Liver (tissue), 9 donors: Measurements from ENCODE around the gene MEGF11. TPM values are rescaled to one million over a fixed set of nuclear protein-coding genes. Genes with fewer than 3 reads are reported as not detected.

Experiments used
- DNase-seq: peaks from one replicate; pipeline ENCODE4 v3.0.0-alpha.2; 2017; ENCODE audit warnings: low spot score
- H3K27ac ChIP-seq, 2 donors: one replicate each; pipeline ENCODE4 v1.7.0; 2013; ENCODE audit warnings: inconsistent platforms in 2 of 2, low read length in 2 of 2, control low read depth in 1 of 2, low read depth in 1 of 2, mild to moderate bottlenecking in 1 of 2
- H3K27me3 ChIP-seq, 4 donors: one replicate each; pipeline versions ENCODE4 v1.6.1 to v1.7.0; 2013; ENCODE audit warnings: low read length in 3 of 4, inconsistent platforms in 1 of 4, mild to moderate bottlenecking in 1 of 4, moderate library complexity in 1 of 4; ENCODE audit not compliant: control insufficient read depth in 4 of 4, insufficient read depth in 4 of 4
- H3K36me3 ChIP-seq, 4 donors: one replicate each; pipeline versions ENCODE4 v1.6.1 to v1.7.0; 2013; ENCODE audit warnings: low read length in 3 of 4, mild to moderate bottlenecking in 3 of 4, low read depth in 1 of 4, moderate library complexity in 1 of 4; ENCODE audit not compliant: control insufficient read depth in 4 of 4, insufficient read depth in 3 of 4
- H3K4me1 ChIP-seq, 4 donors: one replicate each; pipeline versions ENCODE4 v1.6.1 to v1.7.0; 2013; ENCODE audit warnings: low read length in 3 of 4, mild to moderate bottlenecking in 3 of 4, moderate library complexity in 1 of 4; ENCODE audit not compliant: control insufficient read depth in 4 of 4, insufficient read depth in 4 of 4
- H3K4me3 ChIP-seq, 3 donors: one replicate each; pipeline versions ENCODE4 v1.6.1 to v1.7.0; 2013; ENCODE audit warnings: low read length in 3 of 3, control low read depth in 1 of 3, low read depth in 1 of 3, mild to moderate bottlenecking in 1 of 3
- H3K9ac ChIP-seq, 2 donors: one replicate each; pipeline ENCODE4 v1.7.0; 2013; ENCODE audit warnings: low read length in 2 of 2, mild to moderate bottlenecking in 2 of 2, moderate library complexity in 2 of 2, control low read depth in 1 of 2, low read depth in 1 of 2
- H3K9me3 ChIP-seq, 4 donors: one replicate each; pipeline versions ENCODE4 v1.6.1 to v1.7.0; 2013; ENCODE audit warnings: low read length in 3 of 4; ENCODE audit not compliant: control insufficient read depth in 4 of 4
- ATF3 ChIP-seq: IDR thresholded peaks from 2 replicates; pipeline ENCODE4 v1.6.1; 2016; ENCODE audit warnings: antibody characterized with exemption
- CTCF ChIP-seq: fragments of 150-350 bp; IDR thresholded peaks from 2 replicates; pipeline ENCODE4 v1.5.1; 2017; ENCODE audit warnings: improper control_type of control experiment, low read depth, low read length; ENCODE audit not compliant: missing input control
- EGR1 ChIP-seq, 2 donors: IDR thresholded peaks; 2 replicates each; pipeline ENCODE4 v1.6.1; 2016 to 2018; ENCODE audit warnings: antibody characterized with exemption in 2 of 2, low read depth in 2 of 2
- FOXA1 ChIP-seq: IDR thresholded peaks from 2 replicates; pipeline ENCODE4 v1.6.1; 2016; ENCODE audit warnings: antibody characterized with exemption
- FOXA2 ChIP-seq: IDR thresholded peaks from 2 replicates; pipeline ENCODE4 v1.6.1; 2016; ENCODE audit warnings: antibody characterized with exemption
- GABPA ChIP-seq, 2 donors: IDR thresholded peaks in 1 of 2; conservative IDR thresholded peaks in 1 of 2; 2 replicates each; pipeline ENCODE4 v1.6.1; 2016; ENCODE audit warnings: antibody characterized with exemption in 2 of 2, mild to moderate bottlenecking in 1 of 2, moderate library complexity in 1 of 2
- HNF4A ChIP-seq, 2 donors: conservative IDR thresholded peaks; 2 replicates each; pipeline ENCODE4 v1.6.1; 2016; ENCODE audit warnings: antibody characterized with exemption in 2 of 2, mild to moderate bottlenecking in 2 of 2
- HNF4G ChIP-seq: IDR thresholded peaks from 2 replicates; pipeline ENCODE4 v1.6.1; 2016; ENCODE audit warnings: antibody characterized with exemption
- JUND ChIP-seq, 2 donors: IDR thresholded peaks; 2 replicates each; pipeline ENCODE4 v1.6.1; 2016; ENCODE audit warnings: antibody characterized with exemption in 2 of 2
- MAX ChIP-seq: IDR thresholded peaks from 2 replicates; pipeline ENCODE4 v1.6.1; 2016; ENCODE audit warnings: antibody characterized with exemption
- NR2F2 ChIP-seq: IDR thresholded peaks from 2 replicates; pipeline ENCODE4 v1.6.1; 2016; ENCODE audit warnings: antibody characterized with exemption
- RAD21 ChIP-seq, 2 donors: IDR thresholded peaks; 2 replicates each; pipeline ENCODE4 v1.6.1; 2016; ENCODE audit warnings: antibody characterized with exemption in 2 of 2, mild to moderate bottlenecking in 2 of 2
- REST ChIP-seq: IDR thresholded peaks from 2 replicates; pipeline ENCODE4 v1.6.1; 2016; ENCODE audit warnings: antibody characterized with exemption, mild to moderate bottlenecking
- RXRA ChIP-seq, 2 donors: IDR thresholded peaks; 2 replicates each; pipeline ENCODE4 v1.6.1; 2017 to 2018; ENCODE audit warnings: antibody characterized with exemption in 2 of 2, mild to moderate bottlenecking in 1 of 2
- SP1 ChIP-seq: IDR thresholded peaks from 2 replicates; pipeline ENCODE4 v1.6.1; 2018; ENCODE audit warnings: antibody characterized with exemption, mild to moderate bottlenecking
- TAF1 ChIP-seq: conservative IDR thresholded peaks from 2 replicates; pipeline ENCODE4 v1.6.1; 2016; ENCODE audit warnings: antibody characterized with exemption, mild to moderate bottlenecking
- YY1 ChIP-seq: IDR thresholded peaks from 2 replicates; pipeline ENCODE4 v1.6.1; 2016; ENCODE audit warnings: antibody characterized with exemption, mild to moderate bottlenecking
- ZBTB33 ChIP-seq: IDR thresholded peaks from 2 replicates; pipeline ENCODE4 v1.6.1; 2016; ENCODE audit warnings: antibody characterized with exemption
- WGBS: extraction: QIAGEN DNeasy Blood & Tissue Kit; methylation state at CpG from one replicate; pipeline ENCODE4 v1.1.7; 2013; 5-methylcytosine and 5-hydroxymethylcytosine counted together
- polyA plus RNA-seq, 2 donors: library from polyadenylated mRNA; stranded (reverse) in 1 of 2; unstranded in 1 of 2; fragments of 200-250 nt in 1 of 2; fragments of >200 nt in 1 of 2; fragmentation: Nextera tagmentation in 1 of 2; extraction: Ambion mirVana in 1 of 2; gene quantifications; one replicate each; pipeline versions ENCODE4 v1.2.1 to v1.2.3, GENCODE V29; 2013 to 2015
- total RNA-seq, 2 donors: library from RNA; depleted of rRNA; stranded (reverse); fragments of >200 nt; gene quantifications; one replicate each; pipeline ENCODE4 v1.2.3, GENCODE V29; 2014
- donor health status: healthy.
- donor health status: healthy.
- donor health status: healthy.
- donor health status: healthy.
- donor health status: healthy.

The MEGF11 gene
- total and polyA plus RNA-seq, 4 donors: under 0.01 to 0.51 (median 0.03) TPM; not detected in 1

- peaks cover 0 to 4% (median 0%) of the 10 kb centered on the region in 4 donors for H3K27me3 ChIP-seq
- WGBS: 85% methylated on average over 5 of the region's 5 CpGs
- no peak for TF ChIP-seq SP1
- no peak for TF ChIP-seq CTCF
- no peak for TF ChIP-seq TAF1
- TF ChIP-seq ZBTB33: no peak
- TF ChIP-seq HNF4A (conservative IDR thresholded peaks at IDR 0.05): no peak
- TF ChIP-seq ATF3: no peak
- no peak for TF ChIP-seq EGR1 (IDR thresholded peaks at IDR 0.05; ENCODE audit: low read depth in 2 of 2)
- TF ChIP-seq GABPA (IDR thresholded peaks at IDR 0.05 in 1 of 2, conservative IDR thresholded peaks at IDR 0.05 in 1 of 2): no peak
- no peak for TF ChIP-seq MAX
- no peak for TF ChIP-seq FOXA1
- TF ChIP-seq REST: no peak
- TF ChIP-seq RAD21 (IDR thresholded peaks at IDR 0.05): no peak
- no peak for TF ChIP-seq HNF4G
- TF ChIP-seq JUND (IDR thresholded peaks at IDR 0.05): no peak
- no peak for TF ChIP-seq YY1
- TF ChIP-seq RXRA (IDR thresholded peaks at IDR 0.05): no peak
- TF ChIP-seq FOXA2: no peak
- TF ChIP-seq NR2F2: no peak
- peaks cover 0 to 9% (median 2%) of the 10 kb centered on the region in 4 donors for H3K9me3 ChIP-seq
- no peak overlapping the region for H3K4me3 ChIP-seq
- DNase-seq: no peak
- no peak overlapping the region for H3K27ac ChIP-seq
- no peak overlapping the region for H3K9ac ChIP-seq
- H3K4me1 ChIP-seq: no peaks in the 10 kb centered on the region
- H3K36me3 ChIP-seq: no peaks in the 10 kb centered on the region
Observed at GRCh38 chr15:66029650-66030049, 223.9 kb downstream of the MEGF11 start.
